Measurements from ENCODE around the gene TBC1D8B. TPM values are rescaled to one million over a fixed set of nuclear protein-coding genes. Genes with fewer than 3 reads are reported as not detected.

TBC1D8B gene
- polyA plus RNA-seq, 1 of the 3 experiments (the other 2 are of a cell fraction) = 0.03 TPM

GRCh38 chrX:106899276-106899675, 96.8 kb downstream of the TBC1D8B start:
- no peak overlapping the region for H2AFZ ChIP-seq (ENCODE audit: low read depth)
- no peaks in the 10 kb centered on the region for H3K79me2 ChIP-seq (ENCODE audit: insufficient read depth)
- H3K9me2 ChIP-seq = no peaks in the 10 kb centered on the region
- H3K27ac ChIP-seq (ENCODE audit: low read depth in 2 of 2, low read length in 1 of 2) = no peak overlapping the region
- H3F3A ChIP-seq (replicated peaks; ENCODE audit: insufficient read depth) = no peaks in the 10 kb centered on the region
- peaks cover 8% of the 10 kb centered on the region; the same call in 1 of the 2 replicates for H3K27me3 ChIP-seq (ENCODE audit: insufficient read depth)
- no peak overlapping the region for H3K9ac ChIP-seq
- no peak overlapping the region for H3K4me3 ChIP-seq (ENCODE audit: low read depth in 2 of 2, low read length in 1 of 2)
- DNase-seq = no peak
- ChIA-PET POLR2A (no interaction called here), CTCF (interaction anchor here (0.7 to 0.8 kb wide), 2 partner anchors 27 to 87 kb away, joined by 3 read pairs; no protein-coding TSS in a partner anchor)
- H3K9me3 ChIP-seq = no peaks in the 10 kb centered on the region
- peaks cover 0 to 13% of the 10 kb centered on the region in 2 experiments; a peak in 3 of 4 replicates for H3K4me1 ChIP-seq (ENCODE audit: control insufficient read depth in 1 of 2, insufficient read depth in 2 of 2, low read depth in 1 of 2, low read length in 1 of 2)
- no peak for TF ChIP-seq FOSL2 (IDR thresholded peaks at IDR 0.05; ENCODE audit: borderline replicate concordance, low read depth)
- TF ChIP-seq MXI1 (IDR thresholded peaks at IDR 0.05; ENCODE audit: low read depth, low read length) = no peak
- no peak for TF ChIP-seq SMC3 (IDR thresholded peaks at IDR 0.05; ENCODE audit: low read depth, low read length)
- no peak for TF ChIP-seq USF2 (IDR thresholded peaks at IDR 0.05; ENCODE audit: borderline replicate concordance, low read depth, low read length)
- TF ChIP-seq REST (IDR thresholded peaks at IDR 0.05; ENCODE audit: low read depth, low read length) = no peak
- H3K36me3 ChIP-seq (replicated peaks in 1 of 2; ENCODE audit: control insufficient read depth in 1 of 2, insufficient read depth in 2 of 2, low read length in 1 of 2) = no peaks in the 10 kb centered on the region
- no peak overlapping the region for H3K4me2 ChIP-seq
- WGBS (ENCODE audit: low lambda C conversion rate) = 28% methylated on average over 2 of the region's 2 CpGs
- no peaks in the 10 kb centered on the region for H4K20me1 ChIP-seq (ENCODE audit: insufficient read depth)

GRCh38 chrX:106899841-106900240, 97.4 kb downstream of the TBC1D8B start:
- Histone ChIP-seq H3K9me2 (no peaks in the 10 kb centered on the region), H2AFZ (ENCODE audit: low read depth) (no peak overlapping the region), H3K79me2 (ENCODE audit: insufficient read depth) (no peaks in the 10 kb centered on the region), H3K27ac (ENCODE audit: low read depth in 2 of 2, low read length in 1 of 2) (no peak overlapping the region), H3K9me3 (no peaks in the 10 kb centered on the region), H3K9ac (no peak overlapping the region), H4K20me1 (ENCODE audit: insufficient read depth) (no peaks in the 10 kb centered on the region), H3K4me1 (ENCODE audit: control insufficient read depth in 1 of 2, insufficient read depth in 2 of 2, low read depth in 1 of 2, low read length in 1 of 2) (peaks cover 0 to 9% of the 10 kb centered on the region in 2 experiments; a peak in 2 of 4 replicates), H3K4me2 (no peak overlapping the region), H3K27me3 (ENCODE audit: insufficient read depth) (peaks cover 8% of the 10 kb centered on the region; the same call in 1 of the 2 replicates), H3K36me3 (replicated peaks in 1 of 2; ENCODE audit: control insufficient read depth in 1 of 2, insufficient read depth in 2 of 2, low read length in 1 of 2) (no peaks in the 10 kb centered on the region), H3F3A (replicated peaks; ENCODE audit: insufficient read depth) (no peaks in the 10 kb centered on the region), H3K4me3 (ENCODE audit: low read depth in 2 of 2, low read length in 1 of 2) (no peak overlapping the region)
- CTCF ChIA-PET = no interaction called here
- DNase-seq = no peak
- TF ChIP-seq RAD21 (IDR thresholded peaks at IDR 0.05; ENCODE audit: low read length) = no peak
- 14% methylated on average over 1 of the region's 1 CpG for WGBS (ENCODE audit: low lambda C conversion rate)
- POLR2A ChIA-PET = no interaction called here
